Gastroesophageal sphincter (tissue), 3 donors: ENCODE results near the gene MAU2.

ENCODE experiments used
- POLR2A ChIP-seq, 2 donors: fragments of 450-650 bp; IDR thresholded peaks; one replicate each; pipeline ENCODE4 v1.6.1; 2017; ENCODE audit warnings: antibody characterized with exemption in 2 of 2, mild to moderate bottlenecking in 2 of 2, moderate library complexity in 1 of 2
- TF ChIP-seq, protein P1 (sequence below), 4 experiments: fragments of 200-600 bp in 2 of 4; fragments of 450-650 bp in 2 of 4; sonication (generic) in 1 of 4; IDR thresholded peaks; one replicate each; pipeline ENCODE4 v1.5.1; 2017 to 2019; ENCODE audit warnings: antibody characterized with exemption in 4 of 4, mild to moderate bottlenecking in 2 of 4, moderate library complexity in 2 of 4

DNA sequence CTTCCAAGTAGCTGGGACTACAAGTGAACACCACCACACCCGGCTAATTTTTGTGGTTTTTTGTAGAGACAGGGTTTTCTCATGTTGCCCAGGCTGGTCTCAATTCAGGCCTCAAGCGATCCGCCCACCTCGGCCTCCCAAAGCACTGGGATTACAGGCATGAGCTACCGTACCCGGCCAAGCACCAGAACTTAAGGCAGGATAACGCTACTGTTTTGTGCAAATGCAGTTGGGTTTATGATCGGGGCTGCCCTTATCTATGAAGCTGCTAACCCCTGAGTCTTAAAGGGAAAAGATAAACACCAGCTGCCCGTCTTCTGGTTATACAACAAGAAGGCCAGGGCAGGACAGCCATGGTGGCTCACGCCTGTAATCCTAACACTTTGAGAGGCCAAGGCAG lies 34.9 kb upstream of the MAU2 start:
- TF ChIP-seq, protein P1, sequence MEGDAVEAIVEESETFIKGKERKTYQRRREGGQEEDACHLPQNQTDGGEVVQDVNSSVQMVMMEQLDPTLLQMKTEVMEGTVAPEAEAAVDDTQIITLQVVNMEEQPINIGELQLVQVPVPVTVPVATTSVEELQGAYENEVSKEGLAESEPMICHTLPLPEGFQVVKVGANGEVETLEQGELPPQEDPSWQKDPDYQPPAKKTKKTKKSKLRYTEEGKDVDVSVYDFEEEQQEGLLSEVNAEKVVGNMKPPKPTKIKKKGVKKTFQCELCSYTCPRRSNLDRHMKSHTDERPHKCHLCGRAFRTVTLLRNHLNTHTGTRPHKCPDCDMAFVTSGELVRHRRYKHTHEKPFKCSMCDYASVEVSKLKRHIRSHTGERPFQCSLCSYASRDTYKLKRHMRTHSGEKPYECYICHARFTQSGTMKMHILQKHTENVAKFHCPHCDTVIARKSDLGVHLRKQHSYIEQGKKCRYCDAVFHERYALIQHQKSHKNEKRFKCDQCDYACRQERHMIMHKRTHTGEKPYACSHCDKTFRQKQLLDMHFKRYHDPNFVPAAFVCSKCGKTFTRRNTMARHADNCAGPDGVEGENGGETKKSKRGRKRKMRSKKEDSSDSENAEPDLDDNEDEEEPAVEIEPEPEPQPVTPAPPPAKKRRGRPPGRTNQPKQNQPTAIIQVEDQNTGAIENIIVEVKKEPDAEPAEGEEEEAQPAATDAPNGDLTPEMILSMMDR (IDR thresholded peaks at IDR 0.05) = no peak
- no peak for TF ChIP-seq POLR2A (IDR thresholded peaks at IDR 0.05)
